Fibroblast of pulmonary artery (primary cell): ENCODE data around the gene AFF2.

Experiments
- DNase-seq: peaks from one replicate; pipeline ENCODE4 v3.0.0-alpha.2; 2010; ENCODE audit warnings: low read depth
- H3K4me3 ChIP-seq: replicated peaks from 2 replicates; pipeline ENCODE4 v1.5.1; 2011; ENCODE audit warnings: low read depth, mild to moderate bottlenecking, control low read depth, low read length, moderate library complexity
- TF ChIP-seq, protein P1 (sequence below): IDR thresholded peaks from 2 replicates; pipeline ENCODE4 v1.5.1; 2011; ENCODE audit warnings: mild to moderate bottlenecking, control low read depth, low read length, inconsistent platforms; ENCODE audit errors: missing control alignments

The AFF2 gene

DNA sequence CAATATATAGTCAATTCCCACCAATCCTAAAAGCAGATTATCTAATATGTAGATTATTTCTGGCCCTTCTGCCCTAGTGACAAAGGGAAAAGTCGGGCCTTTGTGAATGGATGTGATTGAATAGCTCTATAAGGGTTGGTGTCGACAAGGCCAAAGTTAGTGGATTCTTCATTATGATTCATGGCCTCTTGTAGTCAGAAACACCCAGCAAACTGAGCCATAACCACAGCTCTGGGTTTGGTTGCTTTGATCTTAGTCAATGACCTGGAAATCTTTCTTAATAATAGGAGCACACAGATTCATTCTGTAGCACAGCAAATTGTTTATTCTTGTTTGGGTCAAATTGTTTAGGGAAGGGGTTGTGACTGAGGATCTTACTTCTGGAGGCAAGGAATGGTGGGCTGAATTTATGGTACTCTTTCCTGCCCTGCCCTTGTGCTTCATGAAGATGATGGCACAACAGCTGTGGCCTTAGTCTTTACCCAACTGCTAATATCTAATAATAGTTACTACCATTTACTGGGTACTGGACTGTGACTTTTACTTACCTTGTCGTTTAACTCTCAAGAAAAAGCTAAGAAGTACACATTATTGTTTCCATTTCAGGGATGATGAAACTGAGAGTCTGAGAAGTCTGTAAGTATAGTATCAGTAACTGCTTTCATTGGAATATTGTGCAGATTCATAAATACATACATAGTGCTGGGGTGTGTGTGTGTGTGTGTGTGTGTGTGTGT, 74.0 kb downstream of the AFF2 start:
- TF ChIP-seq, protein P1, sequence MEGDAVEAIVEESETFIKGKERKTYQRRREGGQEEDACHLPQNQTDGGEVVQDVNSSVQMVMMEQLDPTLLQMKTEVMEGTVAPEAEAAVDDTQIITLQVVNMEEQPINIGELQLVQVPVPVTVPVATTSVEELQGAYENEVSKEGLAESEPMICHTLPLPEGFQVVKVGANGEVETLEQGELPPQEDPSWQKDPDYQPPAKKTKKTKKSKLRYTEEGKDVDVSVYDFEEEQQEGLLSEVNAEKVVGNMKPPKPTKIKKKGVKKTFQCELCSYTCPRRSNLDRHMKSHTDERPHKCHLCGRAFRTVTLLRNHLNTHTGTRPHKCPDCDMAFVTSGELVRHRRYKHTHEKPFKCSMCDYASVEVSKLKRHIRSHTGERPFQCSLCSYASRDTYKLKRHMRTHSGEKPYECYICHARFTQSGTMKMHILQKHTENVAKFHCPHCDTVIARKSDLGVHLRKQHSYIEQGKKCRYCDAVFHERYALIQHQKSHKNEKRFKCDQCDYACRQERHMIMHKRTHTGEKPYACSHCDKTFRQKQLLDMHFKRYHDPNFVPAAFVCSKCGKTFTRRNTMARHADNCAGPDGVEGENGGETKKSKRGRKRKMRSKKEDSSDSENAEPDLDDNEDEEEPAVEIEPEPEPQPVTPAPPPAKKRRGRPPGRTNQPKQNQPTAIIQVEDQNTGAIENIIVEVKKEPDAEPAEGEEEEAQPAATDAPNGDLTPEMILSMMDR, result no peak
- H3K4me3 ChIP-seq, result no peak overlapping the region
- no peak for DNase-seq

DNA sequence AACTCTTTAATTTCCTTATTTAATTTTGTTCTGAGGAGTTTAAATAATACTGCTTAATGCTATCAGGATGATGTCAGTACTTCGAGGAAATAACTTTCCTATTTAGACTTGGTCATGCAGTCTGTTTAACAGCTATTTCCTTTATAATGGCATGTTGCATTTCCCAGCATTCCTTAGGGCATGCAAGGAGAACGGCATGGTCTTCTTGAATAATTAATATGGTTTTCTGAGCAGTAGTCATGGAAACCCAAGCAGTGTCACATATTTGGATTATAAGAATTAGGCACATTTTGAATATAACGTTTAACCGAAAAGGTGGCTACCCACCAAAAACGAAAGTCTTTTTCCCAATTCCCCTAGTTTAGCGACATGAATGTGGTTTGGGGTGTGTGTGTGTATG, 76.0 kb downstream of the AFF2 start:
- DNase-seq, result no peak
- no peak overlapping the region for H3K4me3 ChIP-seq
- TF ChIP-seq, protein P1, result no peak

DNA sequence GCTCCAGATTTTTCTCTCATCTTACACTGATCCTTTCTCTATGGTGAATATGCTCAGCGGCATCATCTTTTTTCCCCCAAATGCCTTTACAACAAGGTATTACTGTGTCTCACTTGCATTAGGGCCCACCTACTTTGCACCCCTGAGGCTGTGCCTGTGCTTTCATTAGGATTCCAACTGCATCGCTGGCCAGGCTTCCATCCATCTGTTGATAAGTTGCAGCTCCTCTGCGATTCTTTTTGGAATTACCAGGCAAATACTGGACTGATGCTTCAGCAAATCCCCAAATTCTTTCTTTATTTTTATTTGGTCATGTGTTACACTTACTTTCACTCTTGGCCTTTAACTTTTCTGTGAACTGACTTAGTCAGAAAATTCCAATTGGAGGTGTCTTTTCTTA, 77.3 kb downstream of the AFF2 start:
- DNase-seq, result no peak
- TF ChIP-seq, protein P1, result no peak
- no peak overlapping the region for H3K4me3 ChIP-seq

- H3K4me3 ChIP-seq, result no peak overlapping the region
- DNase-seq, result no peak
- TF ChIP-seq, protein P1, result no peak
Measured at GRCh38 chrX:148580016-148580415, 79.6 kb downstream of the AFF2 start.

DNA sequence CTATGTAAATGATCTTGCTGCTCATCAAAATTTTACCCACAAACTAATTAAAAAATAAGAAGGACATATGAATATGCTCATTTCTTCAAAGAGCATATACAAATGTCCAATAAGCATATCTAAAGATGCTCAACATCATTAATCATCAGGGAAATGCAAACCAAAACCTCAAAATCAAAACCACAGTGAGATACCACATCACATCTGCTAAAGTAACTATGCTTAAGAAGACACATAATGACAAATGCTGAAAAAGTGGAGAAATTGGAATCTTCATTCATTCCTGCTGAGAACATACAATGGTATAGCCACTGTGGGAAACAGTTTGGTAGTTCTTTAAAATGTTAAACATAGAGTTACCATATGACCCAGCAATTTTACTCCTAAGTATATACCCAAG, 81.9 kb downstream of the AFF2 start:
- no peak for DNase-seq
- no peak overlapping the region for H3K4me3 ChIP-seq
- TF ChIP-seq, protein P1, result no peak

- TF ChIP-seq, protein P1, result no peak
- no peak overlapping the region for H3K4me3 ChIP-seq
- no peak for DNase-seq
Measured at GRCh38 chrX:148588649-148589310, 88.4 kb downstream of the AFF2 start.
